HG03135 (cell line): ENCODE data around the gene ADAMTS16.

Source experiments
- ATAC-seq: cut with Tn5 transposase; IDR thresholded peaks from one replicate; pipeline ENCODE4 v1.9.1; 2021; ENCODE audit warnings: mild to moderate bottlenecking, moderate library complexity; ENCODE audit not compliant: unreplicated experiment

ADAMTS16 gene

DNA sequence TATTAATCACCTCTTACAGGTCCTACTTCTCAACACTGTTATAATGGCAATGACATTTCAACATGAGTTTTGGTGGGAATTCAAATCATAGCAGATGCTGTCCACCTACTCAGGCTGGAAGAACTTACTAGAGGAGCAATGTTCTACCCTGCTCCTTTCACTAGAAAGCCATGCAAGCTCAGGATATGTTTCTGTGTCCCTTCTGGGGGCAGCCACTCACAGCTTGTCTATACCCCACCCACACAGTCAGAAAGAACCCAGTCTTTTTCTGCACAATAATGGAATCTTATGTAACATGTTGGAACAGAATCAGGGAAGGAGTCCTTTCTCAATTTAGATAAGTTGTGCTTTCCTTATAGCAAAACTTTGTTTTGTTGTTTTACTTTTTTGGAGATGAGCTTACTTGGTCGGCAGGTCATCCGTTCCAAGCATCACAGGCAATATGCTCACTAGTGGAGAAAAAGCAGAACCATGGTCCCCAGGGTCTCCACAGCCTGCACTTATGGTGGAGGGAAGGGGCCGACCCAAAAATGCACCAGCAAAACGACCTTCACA, 229.0 kb downstream of the ADAMTS16 start:
- no peak for ATAC-seq
